ENCODE measurements around the gene MAPK11.

DNA sequence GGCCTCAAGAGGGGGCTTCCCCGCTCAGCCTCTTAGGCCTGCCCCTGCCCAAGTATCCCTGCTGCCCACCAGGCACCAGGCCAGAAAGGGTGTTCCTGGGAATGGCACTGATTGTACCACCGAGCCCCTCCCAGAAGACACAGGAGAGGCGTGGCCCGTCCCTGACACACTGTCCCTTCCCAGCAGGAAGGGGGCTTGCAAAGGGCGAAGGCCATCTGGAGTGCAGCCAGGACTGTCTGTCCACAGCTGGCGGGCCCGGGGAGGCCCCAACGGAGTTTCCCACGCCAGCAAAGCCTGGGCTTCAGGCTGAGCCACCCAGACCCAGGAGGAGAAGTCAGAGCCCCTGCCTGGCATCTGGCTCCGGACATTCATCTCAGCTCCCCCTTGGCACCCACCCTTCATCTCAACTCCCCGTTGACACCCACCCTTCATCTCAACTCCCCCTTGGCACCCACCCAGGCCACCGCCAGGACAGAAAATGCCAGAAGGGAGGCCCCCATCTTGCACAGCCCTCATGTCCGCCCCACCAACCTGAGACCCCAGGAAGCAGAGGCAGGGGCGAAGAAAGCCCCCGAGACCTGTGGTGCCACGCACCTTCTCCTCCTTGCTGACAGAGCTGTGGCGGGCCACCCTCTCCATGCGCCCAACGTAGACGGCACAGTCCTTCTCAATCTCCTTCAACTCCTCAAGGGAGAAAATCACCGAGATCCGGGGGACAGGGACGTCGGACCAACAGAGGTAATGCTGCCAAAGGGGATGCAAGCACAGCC lies 44.8 kb downstream of the MAPK11 start:
- TF ChIP-seq, protein P1, sequence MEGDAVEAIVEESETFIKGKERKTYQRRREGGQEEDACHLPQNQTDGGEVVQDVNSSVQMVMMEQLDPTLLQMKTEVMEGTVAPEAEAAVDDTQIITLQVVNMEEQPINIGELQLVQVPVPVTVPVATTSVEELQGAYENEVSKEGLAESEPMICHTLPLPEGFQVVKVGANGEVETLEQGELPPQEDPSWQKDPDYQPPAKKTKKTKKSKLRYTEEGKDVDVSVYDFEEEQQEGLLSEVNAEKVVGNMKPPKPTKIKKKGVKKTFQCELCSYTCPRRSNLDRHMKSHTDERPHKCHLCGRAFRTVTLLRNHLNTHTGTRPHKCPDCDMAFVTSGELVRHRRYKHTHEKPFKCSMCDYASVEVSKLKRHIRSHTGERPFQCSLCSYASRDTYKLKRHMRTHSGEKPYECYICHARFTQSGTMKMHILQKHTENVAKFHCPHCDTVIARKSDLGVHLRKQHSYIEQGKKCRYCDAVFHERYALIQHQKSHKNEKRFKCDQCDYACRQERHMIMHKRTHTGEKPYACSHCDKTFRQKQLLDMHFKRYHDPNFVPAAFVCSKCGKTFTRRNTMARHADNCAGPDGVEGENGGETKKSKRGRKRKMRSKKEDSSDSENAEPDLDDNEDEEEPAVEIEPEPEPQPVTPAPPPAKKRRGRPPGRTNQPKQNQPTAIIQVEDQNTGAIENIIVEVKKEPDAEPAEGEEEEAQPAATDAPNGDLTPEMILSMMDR (IDR thresholded peaks at IDR 0.05), result no peak
- TF ChIP-seq POLR2A (IDR thresholded peaks at IDR 0.05) (no peak), EP300 (IDR thresholded peaks at IDR 0.05; ENCODE audit: low read depth) (no peak), POLR2AphosphoS5 (IDR thresholded peaks at IDR 0.05) (no peak)

Measured in transverse colon (tissue), 4 donors.